H1 (cell line): ENCODE measurements around the gene ZNF318.

Source experiments
- CHD1 ChIP-seq: IDR thresholded peaks from 2 replicates; pipeline ENCODE4 v1.6.1; 2012; ENCODE audit warnings: low read depth, low read length, improper control_type of control experiment
- CHD2 ChIP-seq: IDR thresholded peaks from 2 replicates; pipeline ENCODE4 v1.6.1; 2012; ENCODE audit warnings: low read length, improper control_type of control experiment
- CREB1 ChIP-seq: IDR thresholded peaks from 2 replicates; pipeline ENCODE4 v1.6.1; 2012; ENCODE audit warnings: inconsistent platforms
- EP300 ChIP-seq, 2 experiments: IDR thresholded peaks; 1 replicate in 1 of 2; 2 replicates in 1 of 2; pipeline ENCODE4 v1.6.1; 2011 to 2012; ENCODE audit warnings: low read depth in 2 of 2, low read length in 2 of 2, mild to moderate bottlenecking in 2 of 2, borderline replicate concordance in 1 of 2, inconsistent platforms in 1 of 2, moderate library complexity in 1 of 2
- EZH2 ChIP-seq: fragments of 200-600 bp; sonication (generic); IDR thresholded peaks from 2 replicates; pipeline ENCODE4 v1.7.1; 2012; ENCODE audit warnings: low read depth, mild to moderate bottlenecking, moderate library complexity, low read length, inconsistent platforms; ENCODE audit not compliant: severe bottlenecking
- HDAC2 ChIP-seq, 2 experiments: fragments of 300-600 bp in 1 of 2; sonication (generic) in 1 of 2; IDR thresholded peaks; 2 replicates each; pipeline ENCODE4 v1.6.1; 2011 to 2012; ENCODE audit warnings: low read depth in 2 of 2, low read length in 2 of 2, mild to moderate bottlenecking in 2 of 2, moderate library complexity in 2 of 2, borderline replicate concordance in 1 of 2, inconsistent platforms in 1 of 2
- KDM1A ChIP-seq: fragments of 200-600, 300-600 bp; sonication (generic); IDR thresholded peaks from 2 replicates; pipeline ENCODE4 v1.7.1; 2016; ENCODE audit warnings: mild to moderate bottlenecking, low read length, borderline replicate concordance
- POLR2A ChIP-seq, 2 experiments: IDR thresholded peaks; 1 replicate in 1 of 2; 2 replicates in 1 of 2; pipeline ENCODE4 v1.6.1; 2011; ENCODE audit warnings: low read depth in 2 of 2, low read length in 2 of 2, mild to moderate bottlenecking in 2 of 2; ENCODE audit errors: control extremely low read depth in 1 of 2
- SIX5 ChIP-seq: IDR thresholded peaks from 2 replicates; pipeline ENCODE4 v1.6.1; 2011; ENCODE audit warnings: mild to moderate bottlenecking, low read depth, low read length
- SRF ChIP-seq: IDR thresholded peaks from 2 replicates; pipeline ENCODE4 v1.6.1; 2011; ENCODE audit warnings: mild to moderate bottlenecking, low read depth, low read length, moderate library complexity
- TAF1 ChIP-seq: IDR thresholded peaks from 2 replicates; pipeline ENCODE4 v1.6.1; 2011; ENCODE audit warnings: mild to moderate bottlenecking, low read depth, low read length
- YY1 ChIP-seq: IDR thresholded peaks from 2 replicates; pipeline ENCODE4 v1.6.1; 2011; ENCODE audit warnings: low read depth, mild to moderate bottlenecking, low read length
- TF ChIP-seq, protein P1 (sequence below), 3 experiments: IDR thresholded peaks; 1 replicate in 2 of 3; 2 replicates in 1 of 3; pipeline versions ENCODE4 v1.5.1 to v1.6.1; 2011; ENCODE audit warnings: low read length in 3 of 3, mild to moderate bottlenecking in 3 of 3, inconsistent platforms in 2 of 3, low read depth in 1 of 3, moderate library complexity in 1 of 3; ENCODE audit not compliant: insufficient read depth in 1 of 3; ENCODE audit errors: control extremely low read depth in 1 of 3
- TF ChIP-seq, protein P2 (sequence below): IDR thresholded peaks from 2 replicates; pipeline ENCODE4 v1.6.1; 2011; ENCODE audit warnings: low read length, improper control_type of control experiment

GRCh38 chr6:43391440-43392031 lies 22.1 kb upstream of the ZNF318 start:
- TF ChIP-seq SRF (no peak), TAF1 (no peak), YY1 (no peak), KDM1A (no peak), CHD1 (no peak), EP300 (IDR thresholded peaks at IDR 0.05; ENCODE audit: borderline replicate concordance in 1 of 2, low read depth in 2 of 2, low read length in 2 of 2) (no peak), CHD2 (no peak), EZH2 (no peak), SIX5 (no peak), POLR2A (IDR thresholded peaks at IDR 0.05; ENCODE audit: control extremely low read depth in 1 of 2, low read depth in 2 of 2, low read length in 2 of 2) (no peak), HDAC2 (IDR thresholded peaks at IDR 0.05; ENCODE audit: borderline replicate concordance in 1 of 2, low read depth in 2 of 2, low read length in 2 of 2) (no peak), CREB1 (no peak)
- TF ChIP-seq, protein P1, sequence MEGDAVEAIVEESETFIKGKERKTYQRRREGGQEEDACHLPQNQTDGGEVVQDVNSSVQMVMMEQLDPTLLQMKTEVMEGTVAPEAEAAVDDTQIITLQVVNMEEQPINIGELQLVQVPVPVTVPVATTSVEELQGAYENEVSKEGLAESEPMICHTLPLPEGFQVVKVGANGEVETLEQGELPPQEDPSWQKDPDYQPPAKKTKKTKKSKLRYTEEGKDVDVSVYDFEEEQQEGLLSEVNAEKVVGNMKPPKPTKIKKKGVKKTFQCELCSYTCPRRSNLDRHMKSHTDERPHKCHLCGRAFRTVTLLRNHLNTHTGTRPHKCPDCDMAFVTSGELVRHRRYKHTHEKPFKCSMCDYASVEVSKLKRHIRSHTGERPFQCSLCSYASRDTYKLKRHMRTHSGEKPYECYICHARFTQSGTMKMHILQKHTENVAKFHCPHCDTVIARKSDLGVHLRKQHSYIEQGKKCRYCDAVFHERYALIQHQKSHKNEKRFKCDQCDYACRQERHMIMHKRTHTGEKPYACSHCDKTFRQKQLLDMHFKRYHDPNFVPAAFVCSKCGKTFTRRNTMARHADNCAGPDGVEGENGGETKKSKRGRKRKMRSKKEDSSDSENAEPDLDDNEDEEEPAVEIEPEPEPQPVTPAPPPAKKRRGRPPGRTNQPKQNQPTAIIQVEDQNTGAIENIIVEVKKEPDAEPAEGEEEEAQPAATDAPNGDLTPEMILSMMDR (IDR thresholded peaks at IDR 0.05; ENCODE audit: control extremely low read depth in 1 of 3, insufficient read depth in 1 of 3, low read depth in 1 of 3, low read length in 3 of 3) = no peak
- TF ChIP-seq, protein P2, sequence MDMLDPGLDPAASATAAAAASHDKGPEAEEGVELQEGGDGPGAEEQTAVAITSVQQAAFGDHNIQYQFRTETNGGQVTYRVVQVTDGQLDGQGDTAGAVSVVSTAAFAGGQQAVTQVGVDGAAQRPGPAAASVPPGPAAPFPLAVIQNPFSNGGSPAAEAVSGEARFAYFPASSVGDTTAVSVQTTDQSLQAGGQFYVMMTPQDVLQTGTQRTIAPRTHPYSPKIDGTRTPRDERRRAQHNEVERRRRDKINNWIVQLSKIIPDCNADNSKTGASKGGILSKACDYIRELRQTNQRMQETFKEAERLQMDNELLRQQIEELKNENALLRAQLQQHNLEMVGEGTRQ = no peak
